ENCODE results near the gene LBHD2. TPM values are rescaled to one million over a fixed set of nuclear protein-coding genes. Genes with fewer than 3 reads are reported as not detected.

The LBHD2 gene
- total and polyA plus RNA-seq, 2 of the 13 experiments (the other 11 are each of a cell fraction or from before 2014, with no cell fraction given), result 0.67 to 1.00 TPM

GRCh38 chr14:103070263-103070885, 13.6 kb upstream of the LBHD2 start (continued):
- TF ChIP-seq ZBED4 (CRISPR knock-in tag; IDR thresholded peaks at IDR 0.05; ENCODE audit: borderline replicate concordance), result no peak
- TF ChIP-seq ZNF550 (CRISPR knock-in tag; IDR thresholded peaks at IDR 0.05; ENCODE audit: borderline replicate concordance), result no peak
- TF ChIP-seq PCBP1 (IDR thresholded peaks at IDR 0.05; ENCODE audit: borderline replicate concordance, low read depth, low read length), result no peak
- no peak for TF ChIP-seq FOSL2 (CRISPR knock-in tag; IDR thresholded peaks at IDR 0.05)
- TF ChIP-seq BRCA1 (CRISPR knock-in tag; IDR thresholded peaks at IDR 0.05), result no peak
- TF ChIP-seq ZNF790 (CRISPR knock-in tag; IDR thresholded peaks at IDR 0.05; ENCODE audit: borderline replicate concordance), result no peak
- no peak for TF ChIP-seq FUBP1 (CRISPR knock-in tag; IDR thresholded peaks at IDR 0.05; ENCODE audit: borderline replicate concordance)
- no peak for TF ChIP-seq ZBTB38 (CRISPR knock-in tag; IDR thresholded peaks at IDR 0.05)
- TF ChIP-seq ZBTB49 (CRISPR knock-in tag; IDR thresholded peaks at IDR 0.05; ENCODE audit: borderline replicate concordance), result no peak
- TF ChIP-seq ZNF138 (CRISPR knock-in tag; IDR thresholded peaks at IDR 0.05; ENCODE audit: low read depth), result no peak
- TF ChIP-seq NFYB (CRISPR knock-in tag; IDR thresholded peaks at IDR 0.05), result no peak
